Astrocyte of the cerebellum (primary cell): Measurements from ENCODE around the gene HSD17B11.
"Not testable (repeated sequence)": the region's sequence is repeated elsewhere in the genome, so short reads cannot be mapped to it uniquely, and the experiment has no call there.

Source experiments
- DNase-seq: peaks from one replicate; pipeline ENCODE4 v3.0.0-alpha.2; 2011; ENCODE audit warnings: low read depth
- H3K4me3 ChIP-seq: 2 replicates; pipeline ENCODE4 v1.5.1; 2011; ENCODE audit warnings: mild to moderate bottlenecking, low read depth, low read length, moderate library complexity
- in situ Hi-C: cut with HindIII; loops from 2 replicates; pipeline ENCODE4 v1.10.0; 2017; ENCODE audit warnings: low sequenced_read_pairs
- TF ChIP-seq, protein P1 (sequence below): IDR thresholded peaks from 2 replicates; pipeline ENCODE4 v1.5.1; 2012; ENCODE audit warnings: low read length, low read depth, moderate library complexity, mild to moderate bottlenecking; ENCODE audit errors: missing control alignments

The HSD17B11 gene

DNA sequence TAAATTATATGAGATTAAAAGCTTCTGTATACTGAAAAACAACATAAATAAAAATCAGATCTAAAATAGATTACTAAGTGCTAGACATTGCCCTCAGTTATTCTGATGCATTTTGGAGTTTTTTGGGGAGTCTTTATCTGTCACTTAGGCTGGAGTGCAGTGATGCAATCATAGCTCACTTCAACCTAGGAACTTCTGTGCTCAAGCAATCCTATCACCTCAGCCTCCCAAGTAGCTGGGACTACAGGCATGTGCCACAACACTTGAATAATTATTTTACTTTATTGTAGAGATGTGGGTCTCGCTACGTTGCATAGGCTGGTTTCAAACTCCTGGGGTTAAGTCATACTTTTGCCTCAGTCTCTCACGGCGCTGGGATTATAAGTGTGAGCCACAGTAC lies 31.7 kb downstream of the HSD17B11 start:
- DNase-seq = no peak
- no peak overlapping the region for H3K4me3 ChIP-seq
- TF ChIP-seq, protein P1, sequence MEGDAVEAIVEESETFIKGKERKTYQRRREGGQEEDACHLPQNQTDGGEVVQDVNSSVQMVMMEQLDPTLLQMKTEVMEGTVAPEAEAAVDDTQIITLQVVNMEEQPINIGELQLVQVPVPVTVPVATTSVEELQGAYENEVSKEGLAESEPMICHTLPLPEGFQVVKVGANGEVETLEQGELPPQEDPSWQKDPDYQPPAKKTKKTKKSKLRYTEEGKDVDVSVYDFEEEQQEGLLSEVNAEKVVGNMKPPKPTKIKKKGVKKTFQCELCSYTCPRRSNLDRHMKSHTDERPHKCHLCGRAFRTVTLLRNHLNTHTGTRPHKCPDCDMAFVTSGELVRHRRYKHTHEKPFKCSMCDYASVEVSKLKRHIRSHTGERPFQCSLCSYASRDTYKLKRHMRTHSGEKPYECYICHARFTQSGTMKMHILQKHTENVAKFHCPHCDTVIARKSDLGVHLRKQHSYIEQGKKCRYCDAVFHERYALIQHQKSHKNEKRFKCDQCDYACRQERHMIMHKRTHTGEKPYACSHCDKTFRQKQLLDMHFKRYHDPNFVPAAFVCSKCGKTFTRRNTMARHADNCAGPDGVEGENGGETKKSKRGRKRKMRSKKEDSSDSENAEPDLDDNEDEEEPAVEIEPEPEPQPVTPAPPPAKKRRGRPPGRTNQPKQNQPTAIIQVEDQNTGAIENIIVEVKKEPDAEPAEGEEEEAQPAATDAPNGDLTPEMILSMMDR = no peak
- in situ Hi-C loops = no loop called here

DNA sequence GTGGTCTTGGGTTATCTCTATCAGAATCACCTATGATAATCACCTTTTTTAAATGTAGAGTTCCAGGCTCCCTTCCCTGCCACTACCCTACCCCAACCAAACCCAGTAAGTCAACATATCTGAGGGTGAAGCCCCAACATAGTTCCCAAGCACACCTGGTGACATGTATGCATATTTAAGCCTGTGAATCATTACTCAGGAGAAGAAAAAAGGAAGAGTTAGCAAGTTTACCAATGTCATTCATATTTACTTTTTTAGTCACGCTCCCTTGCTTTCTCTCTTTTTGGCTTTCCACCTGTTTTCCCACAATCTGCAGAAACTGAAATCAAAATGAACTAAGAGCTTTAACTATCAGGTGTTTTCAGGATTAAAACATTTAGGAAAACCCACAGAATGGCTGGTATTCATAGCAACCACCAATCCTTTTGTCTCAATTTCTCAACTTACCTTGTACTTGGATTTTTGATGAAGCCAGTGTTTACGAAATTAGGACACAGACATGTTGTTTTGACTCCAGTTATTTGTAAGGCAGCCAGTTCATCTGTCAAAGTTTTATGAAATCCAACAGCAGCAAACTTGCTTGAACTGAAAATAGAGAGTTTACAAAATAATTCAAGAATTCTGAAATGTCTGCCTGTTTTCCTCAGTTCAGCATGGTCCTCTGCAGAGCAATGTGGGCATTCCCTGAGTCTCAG lies 34.0 kb downstream of the HSD17B11 start:
- TF ChIP-seq, protein P1 = no peak
- in situ Hi-C loops = no loop called here
- no peak overlapping the region for H3K4me3 ChIP-seq
- DNase-seq = no peak

DNA sequence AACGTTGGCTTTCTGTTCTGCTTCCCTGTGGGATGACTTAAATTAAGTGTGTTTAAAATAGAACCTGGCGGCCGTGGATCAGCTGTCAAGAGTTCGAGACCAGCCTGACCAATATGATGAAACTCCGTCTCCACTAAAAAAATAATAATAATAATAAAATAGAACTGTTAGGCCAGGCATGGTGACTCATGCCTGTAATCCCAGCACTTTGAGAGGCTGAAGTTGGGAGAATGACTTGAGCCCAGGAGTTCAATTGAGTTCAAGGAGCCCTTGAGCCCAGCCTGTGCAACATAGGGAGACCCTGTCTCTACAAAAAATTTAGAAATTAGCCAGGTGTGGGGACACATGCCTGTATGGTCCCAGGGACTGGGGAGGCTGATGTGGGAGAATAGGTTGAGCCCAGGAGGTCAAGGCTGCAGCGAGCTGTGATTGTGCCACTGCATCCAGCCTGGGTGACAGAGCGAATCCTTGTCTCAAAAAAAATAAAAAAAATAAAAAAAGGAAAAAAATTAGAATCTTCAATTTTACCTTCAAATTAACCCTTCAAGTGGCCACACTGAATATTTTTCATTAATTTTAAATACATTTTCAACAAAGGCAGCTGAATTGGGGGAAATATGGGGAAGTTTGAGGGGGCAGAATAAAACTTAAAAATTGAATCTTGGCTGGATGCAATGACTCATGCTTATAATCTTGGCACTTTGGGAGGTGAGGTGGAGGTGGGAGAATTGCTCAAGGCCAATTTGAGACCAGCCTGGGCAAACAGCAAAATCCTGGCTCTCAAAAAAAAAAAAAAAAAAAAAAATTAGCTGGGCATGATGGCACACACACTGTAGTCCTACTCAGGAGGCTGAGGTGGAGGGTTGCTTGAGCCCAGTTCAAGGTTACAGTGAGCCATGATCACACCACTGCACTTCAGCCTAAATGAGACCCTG lies 36.6 kb downstream of the HSD17B11 start:
- TF ChIP-seq, protein P1 = no peak
- no peak for DNase-seq
- in situ Hi-C loops = no loop called here
- H3K4me3 ChIP-seq = no peak overlapping the region

DNA sequence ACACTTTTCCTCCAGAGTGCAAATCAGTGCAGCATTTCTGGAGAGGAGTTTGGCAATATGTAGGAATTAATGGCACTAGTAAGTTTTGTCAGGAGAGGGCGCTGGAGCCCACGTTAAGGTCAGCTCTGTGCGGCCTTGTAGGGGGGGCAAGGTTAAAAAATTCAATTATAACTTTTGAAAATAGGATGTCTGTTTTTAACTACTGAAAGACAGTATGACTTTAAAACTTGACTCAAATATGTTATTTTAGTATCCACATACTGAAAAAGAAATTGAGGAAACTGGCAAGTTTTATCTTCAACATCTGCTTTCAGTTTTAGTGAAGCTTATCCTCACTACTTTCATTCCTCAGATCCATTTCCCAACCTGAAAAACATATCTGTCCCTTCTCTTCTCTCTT lies 37.4 kb downstream of the HSD17B11 start:
- in situ Hi-C loops = no loop called here
- H3K4me3 ChIP-seq = no peak overlapping the region
- TF ChIP-seq, protein P1 = peak; percentile 62
- DNase-seq = peak; percentile 12

DNA sequence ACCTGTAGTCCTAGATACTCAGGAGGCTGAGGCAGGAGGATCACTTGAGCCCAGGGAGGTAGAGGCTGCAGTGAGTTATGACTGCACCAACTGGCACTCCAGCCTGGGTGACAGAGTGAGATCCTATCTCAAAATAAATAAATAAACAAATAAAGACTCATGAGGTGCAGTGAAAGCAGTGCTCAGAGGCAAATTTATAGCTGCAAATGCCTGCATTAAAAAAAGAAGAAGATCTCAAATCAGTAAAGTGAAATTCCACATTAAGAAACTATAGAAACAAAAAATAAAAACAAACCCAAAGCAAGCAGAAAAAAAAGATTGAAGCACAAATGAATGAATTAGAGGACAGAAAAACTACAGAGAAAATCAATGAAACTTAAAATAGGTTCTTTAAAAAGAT lies 45.8 kb downstream of the HSD17B11 start:
- no peak overlapping the region for H3K4me3 ChIP-seq
- TF ChIP-seq, protein P1 = no peak
- in situ Hi-C loops = no loop called here
- no peak for DNase-seq

DNA sequence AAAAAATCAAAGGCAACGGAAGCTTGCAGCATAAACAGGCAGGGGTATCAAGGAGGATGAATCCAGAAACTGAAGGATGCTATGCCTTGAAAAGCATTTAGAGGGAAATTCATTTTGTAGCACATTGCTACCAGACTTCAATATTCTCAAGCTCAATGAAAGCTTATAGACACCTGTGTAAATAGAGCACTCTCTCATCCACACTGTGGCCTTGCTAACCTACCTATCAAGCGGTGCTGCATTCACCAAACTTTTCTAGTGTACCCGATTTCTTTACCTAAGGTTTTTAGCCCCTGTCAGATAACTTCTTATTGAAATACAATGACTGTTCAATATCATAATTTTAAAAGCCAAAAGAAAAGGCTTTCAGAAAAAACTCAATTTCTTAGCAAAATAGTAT lies 48.1 kb downstream of the HSD17B11 start:
- no peak overlapping the region for H3K4me3 ChIP-seq
- no peak for DNase-seq
- TF ChIP-seq, protein P1 = no peak
- in situ Hi-C loops = no loop called here

DNA sequence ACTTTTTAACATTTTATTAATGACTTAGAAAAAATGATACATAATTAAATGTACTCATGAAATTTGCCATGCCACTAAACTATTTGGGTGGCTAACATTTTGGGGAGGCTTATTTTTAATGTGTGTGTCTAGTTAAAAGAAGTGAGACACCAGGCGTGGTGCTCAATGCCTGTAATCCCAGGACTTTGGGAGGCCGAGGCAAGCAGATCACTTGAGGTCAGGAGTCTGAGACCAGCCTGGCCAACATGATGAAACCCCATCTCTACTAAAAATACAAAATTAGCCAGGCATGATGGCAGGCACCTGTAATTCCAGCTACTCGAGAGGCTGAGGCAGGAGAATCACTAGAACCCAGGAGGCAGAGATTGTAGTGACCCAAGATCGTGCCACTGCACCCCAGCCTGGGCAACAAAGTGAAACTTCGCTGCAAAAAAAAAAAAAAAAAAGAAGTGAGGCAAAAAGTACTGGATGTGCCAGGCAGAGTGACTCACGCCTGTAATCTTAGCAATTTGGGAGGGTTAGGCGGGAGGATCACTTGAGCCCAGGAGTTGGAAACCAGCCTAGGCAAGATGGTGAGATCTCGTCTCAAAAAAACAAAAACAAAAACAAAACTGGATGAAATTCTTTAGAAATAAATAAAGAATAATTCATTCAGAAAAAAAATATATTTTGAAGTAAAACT lies 48.9 kb downstream of the HSD17B11 start:
- in situ Hi-C loops, DNase-seq, H3K4me3 ChIP-seq: not testable (repeated sequence)
